Activated CD8-positive, alpha-beta memory T cell treated with anti-CD3 and anti-CD28 coated beads, Interleukin-2, amount 10 ng/mL, durations not matched to agents 7 days and 5 days (primary cell): ENCODE measurements around the gene RNF225. TPM values are rescaled to one million over a fixed set of nuclear protein-coding genes. Genes with fewer than 3 reads are reported as not detected.
A peak's percentile ranks its signal among the peaks of the same experiment; 100 is the strongest.

Experiments used
- ATAC-seq: fragments of 150-1000 bp; cut with Tn5 transposase; one replicate; pipeline ENCODE4 v1.10.0; 2021; ENCODE audit warnings: moderate library complexity
- CTCF ChIA-PET: fragments of 350-600 bp; sonication (Branson Sonifier 250); formaldehyde crosslinking; loops from one replicate; lab custom pipeline; 2021; ENCODE audit warnings: antibody characterized with exemption; lab: Charles Lee
- DNase-seq: peaks from one replicate; pipeline ENCODE4 v3.0.0-alpha.2; 2020
- H3K27ac Mint-ChIP-seq: one replicate; pipeline ENCODE4 v1.8.0; 2021; ENCODE audit warnings: mild to moderate bottlenecking, mixed read lengths
- H3K27me3 Mint-ChIP-seq: one replicate; pipeline ENCODE4 v1.8.0; 2021; ENCODE audit warnings: mixed read lengths
- H3K36me3 Mint-ChIP-seq: one replicate; pipeline ENCODE4 v1.8.0; 2021; ENCODE audit warnings: mild to moderate bottlenecking, mixed read lengths
- H3K4me1 Mint-ChIP-seq: one replicate; pipeline ENCODE4 v1.8.0; 2021; ENCODE audit warnings: mixed read lengths
- H3K4me3 Mint-ChIP-seq: one replicate; pipeline ENCODE4 v1.8.0; 2021; ENCODE audit warnings: mild to moderate bottlenecking, moderate library complexity, mixed read lengths
- H3K9me3 Mint-ChIP-seq: one replicate; pipeline ENCODE4 v1.8.0; 2022; ENCODE audit warnings: low read depth, mixed read lengths
- total RNA-seq, 2 experiments: library from RNA; stranded (reverse); gene quantifications; one replicate each; pipeline ENCODE4 v1.2.3, GENCODE V29; 2021

RNF225 gene
- total RNA-seq, 2 experiments from 2014 or later = 0.61 to 0.70 TPM

- CTCF ChIA-PET = interaction anchor here (1.1 to 1.5 kb wide), 2 partner anchors 13 to 133 kb away, joined by 5 to 6 read pairs; partner anchors contain the start of gene ZBTB45
- ATAC-seq = peak; percentile 87
- Mint-ChIP-seq H3K27ac (peak within 1 kb of the TSS; percentile 96), H3K4me1 (peaks cover 47% of the 10 kb centered on the region), H3K4me3 (peak within 1 kb of the TSS; percentile 98), H3K27me3 (no peaks in the 10 kb centered on the region), H3K36me3 (peaks cover 24% of the 10 kb centered on the region), H3K9me3 (no peaks in the 10 kb centered on the region)
- DNase-seq = peak; percentile 98
Measured at GRCh38 chr19:58386576-58387337, 8.7 kb upstream of the RNF225 start, which contains the start of gene RPS5. TSS of gene RPS5 (plus strand) at chr19:58387269. CDS start at chr19:58388138, 869 bp downstream.

GRCh38 chr19:58387338-58388174 lies 7.9 kb upstream of the RNF225 start:
- Mint-ChIP-seq H3K9me3 (no peaks in the 10 kb centered on the region), H3K27ac (peak overlapping the region; percentile 96), H3K27me3 (no peaks in the 10 kb centered on the region), H3K36me3 (peaks cover 28% of the 10 kb centered on the region), H3K4me3 (peak overlapping the region; percentile 98), H3K4me1 (peaks cover 45% of the 10 kb centered on the region)
- CTCF ChIA-PET = interaction anchor here (1.1 to 1.5 kb wide), 3 partner anchors 12 to 132 kb away, joined by 3 to 6 read pairs (median 5); partner anchors contain the start of genes ZBTB45 and ZNF584
- no peak for DNase-seq
- ATAC-seq = peak; percentile 4

GRCh38 chr19:58388175-58388526 lies 7.3 kb upstream of the RNF225 start:
- CTCF ChIA-PET = interaction anchor here (1.2 to 1.5 kb wide), 2 partner anchors 20 to 131 kb away, joined by 3 to 6 read pairs; partner anchors contain the start of genes ZBTB45 and ZNF584
- Mint-ChIP-seq H3K4me1 (peaks cover 50% of the 10 kb centered on the region), H3K27me3 (no peaks in the 10 kb centered on the region), H3K4me3 (peak overlapping the region; percentile 98), H3K27ac (peak overlapping the region; percentile 96), H3K9me3 (no peaks in the 10 kb centered on the region), H3K36me3 (peaks cover 34% of the 10 kb centered on the region)
- ATAC-seq (no peak), DNase-seq (no peak)

- Mint-ChIP-seq H3K36me3 (peaks cover 52% of the 10 kb centered on the region), H3K4me1 (peaks cover 41% of the 10 kb centered on the region), H3K4me3 (no peak overlapping the region), H3K27me3 (peaks cover 8% of the 10 kb centered on the region), H3K9me3 (no peaks in the 10 kb centered on the region), H3K27ac (no peak overlapping the region)
- ATAC-seq (no peak), DNase-seq (no peak)
- CTCF ChIA-PET = no interaction called here
Measured at GRCh38 chr19:58392945-58393724, 2.3 kb upstream of the RNF225 start.

GRCh38 chr19:58393725-58394033 lies 1.8 kb upstream of the RNF225 start:
- DNase-seq (no peak), ATAC-seq (no peak)
- CTCF ChIA-PET = no interaction called here
- H3K36me3 Mint-ChIP-seq = peaks cover 48% of the 10 kb centered on the region
- peaks cover 37% of the 10 kb centered on the region for H3K4me1 Mint-ChIP-seq
- peaks cover 8% of the 10 kb centered on the region for H3K27me3 Mint-ChIP-seq
- no peaks in the 10 kb centered on the region for H3K9me3 Mint-ChIP-seq
- H3K4me3 Mint-ChIP-seq = no peak overlapping the region
- H3K27ac Mint-ChIP-seq = no peak overlapping the region

- H3K36me3 Mint-ChIP-seq = peaks cover 41% of the 10 kb centered on the region
- ATAC-seq = no peak
- DNase-seq = no peak
- CTCF ChIA-PET = no interaction called here
- H3K9me3 Mint-ChIP-seq = no peaks in the 10 kb centered on the region
- no peak overlapping the region for H3K4me3 Mint-ChIP-seq
- H3K27me3 Mint-ChIP-seq = peaks cover 8% of the 10 kb centered on the region
- no peak overlapping the region for H3K27ac Mint-ChIP-seq
- peaks cover 32% of the 10 kb centered on the region for H3K4me1 Mint-ChIP-seq
Measured at GRCh38 chr19:58394821-58395219, 636 bp upstream of the RNF225 start.

GRCh38 chr19:58395979-58396627 lies 647 bp downstream of the RNF225 start:
- ATAC-seq (no peak), DNase-seq (no peak)
- Mint-ChIP-seq H3K4me1 (peaks cover 33% of the 10 kb centered on the region), H3K27me3 (peaks cover 8% of the 10 kb centered on the region), H3K27ac (no peak overlapping the region), H3K36me3 (peaks cover 33% of the 10 kb centered on the region), H3K9me3 (no peaks in the 10 kb centered on the region), H3K4me3 (no peak overlapping the region)
- CTCF ChIA-PET = no interaction called here

GRCh38 chr19:58396691-58397532 lies 1.5 kb downstream of the RNF225 start:
- H3K4me3 Mint-ChIP-seq = no peak overlapping the region
- peaks cover 8% of the 10 kb centered on the region for H3K27me3 Mint-ChIP-seq
- CTCF ChIA-PET = no interaction called here
- peaks cover 30% of the 10 kb centered on the region for H3K36me3 Mint-ChIP-seq
- no peak for DNase-seq
- H3K9me3 Mint-ChIP-seq = no peaks in the 10 kb centered on the region
- ATAC-seq = no peak
- H3K4me1 Mint-ChIP-seq = peaks cover 31% of the 10 kb centered on the region
- no peak overlapping the region for H3K27ac Mint-ChIP-seq

GRCh38 chr19:58397533-58398037 lies 2.1 kb downstream of the RNF225 start:
- Mint-ChIP-seq H3K9me3 (no peaks in the 10 kb centered on the region), H3K4me1 (peaks cover 36% of the 10 kb centered on the region), H3K4me3 (no peak overlapping the region), H3K36me3 (peaks cover 27% of the 10 kb centered on the region), H3K27ac (no peak overlapping the region), H3K27me3 (peaks cover 8% of the 10 kb centered on the region)
- no peak for ATAC-seq
- CTCF ChIA-PET = no interaction called here
- DNase-seq = no peak

GRCh38 chr19:58398087-58398486 lies 2.6 kb downstream of the RNF225 start:
- Mint-ChIP-seq H3K27me3 (peaks cover 8% of the 10 kb centered on the region), H3K4me1 (peaks cover 31% of the 10 kb centered on the region)
- CTCF ChIA-PET = no interaction called here

GRCh38 chr19:58398545-58398944 lies 3.1 kb downstream of the RNF225 start:
- no peak for ATAC-seq
- peaks cover 8% of the 10 kb centered on the region for H3K27me3 Mint-ChIP-seq
- CTCF ChIA-PET = interaction anchor here (1.3 to 2.5 kb wide), 2 partner anchors 9 to 11 kb away, joined by 3 to 5 read pairs; partner anchors contain the start of gene RPS5
- peaks cover 19% of the 10 kb centered on the region for H3K36me3 Mint-ChIP-seq
- H3K4me1 Mint-ChIP-seq = peaks cover 33% of the 10 kb centered on the region
- no peak overlapping the region for H3K27ac Mint-ChIP-seq
- DNase-seq = no peak
- H3K4me3 Mint-ChIP-seq = no peak overlapping the region
- no peaks in the 10 kb centered on the region for H3K9me3 Mint-ChIP-seq

More at GRCh38 chr19:58398087-58398486, 2.6 kb downstream of the RNF225 start:
- Mint-ChIP-seq H3K9me3 (no peaks in the 10 kb centered on the region), H3K27ac (no peak overlapping the region), H3K36me3 (peaks cover 22% of the 10 kb centered on the region), H3K4me3 (no peak overlapping the region)
- no peak for ATAC-seq
- DNase-seq = no peak

- H3K9me3 Mint-ChIP-seq = no peaks in the 10 kb centered on the region
- peaks cover 8% of the 10 kb centered on the region for H3K27me3 Mint-ChIP-seq
- ATAC-seq = no peak
- H3K4me3 Mint-ChIP-seq = no peak overlapping the region
- DNase-seq = no peak
- CTCF ChIA-PET = interaction anchor here (2.5 kb wide), 1 partner anchor 13 kb away, joined by 5 read pairs; the partner anchor contains the start of gene RPS5
- H3K27ac Mint-ChIP-seq = no peak overlapping the region
- H3K4me1 Mint-ChIP-seq = peaks cover 33% of the 10 kb centered on the region
- H3K36me3 Mint-ChIP-seq = peaks cover 5% of the 10 kb centered on the region
Measured at GRCh38 chr19:58399903-58400302, 4.4 kb downstream of the RNF225 start.
